HL-60 (cell line): Measurements from ENCODE around the gene DOCK7.

Experiments
- DNase-seq, 2 experiments: peaks; one replicate each; pipeline ENCODE4 v3.0.0-alpha.2; 2010 to 2020; ENCODE audit warnings: low read depth in 1 of 2, low spot score in 1 of 2
- H3K27ac ChIP-seq: fragments of 250-450 bp; sonication (Bioruptor Pico); replicated peaks from 2 replicates; pipeline ENCODE4 v1.5.1; 2020; ENCODE audit warnings: mild to moderate bottlenecking, moderate library complexity
- H3K27me3 ChIP-seq: fragments of 250-450 bp; sonication (Bioruptor Pico); 2 replicates; pipeline ENCODE4 v1.5.1; 2021; ENCODE audit warnings: mild to moderate bottlenecking, moderate library complexity; ENCODE audit not compliant: insufficient read depth, poor library complexity, severe bottlenecking
- H3K4me3 ChIP-seq: replicated peaks from 2 replicates; pipeline ENCODE4 v1.5.1; 2011; ENCODE audit warnings: mild to moderate bottlenecking, control low read depth, low read length; ENCODE audit not compliant: insufficient read depth
- GABPA ChIP-seq: IDR thresholded peaks from 2 replicates; pipeline ENCODE4 v1.6.1; 2012; ENCODE audit warnings: low read depth
- POLR2AphosphoS5 ChIP-seq: IDR thresholded peaks from 2 replicates; pipeline ENCODE4 v1.6.1; 2012; ENCODE audit warnings: low read depth
- SPI1 ChIP-seq: IDR thresholded peaks from 2 replicates; pipeline ENCODE4 v1.6.1; 2012; ENCODE audit warnings: low read depth, mild to moderate bottlenecking, borderline replicate concordance
- TF ChIP-seq, protein P1 (sequence below): IDR thresholded peaks from one replicate; pipeline ENCODE4 v1.5.1; 2011; ENCODE audit warnings: low read length, control low read depth, inconsistent platforms; ENCODE audit not compliant: insufficient read depth
- TF ChIP-seq, protein P2 (sequence below): IDR thresholded peaks from 2 replicates; pipeline ENCODE4 v1.6.1; 2012; ENCODE audit warnings: low read depth; ENCODE audit not compliant: insufficient replicate concordance

The DOCK7 gene

DNA sequence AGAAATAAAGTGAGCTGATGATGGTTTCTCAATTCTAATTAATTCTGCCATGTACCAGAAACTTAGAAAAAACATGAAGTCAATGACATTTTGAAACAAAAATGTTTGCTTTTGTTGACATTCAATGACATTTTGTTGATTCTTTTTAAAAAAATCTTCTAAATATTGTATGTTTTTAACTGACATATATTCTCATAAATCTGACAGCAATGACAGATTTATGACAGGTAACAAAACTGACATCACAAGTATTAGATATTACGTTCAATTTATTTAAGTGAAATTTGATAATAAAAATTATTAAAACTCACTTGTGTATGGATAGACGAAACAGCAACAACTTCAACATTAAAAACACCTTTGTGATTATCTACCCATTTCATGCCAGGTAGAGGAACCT, 126.9 kb downstream of the DOCK7 start:
- Histone ChIP-seq H3K27ac (no peak overlapping the region), H3K4me3 (no peak overlapping the region), H3K27me3 (no peaks in the 10 kb centered on the region)
- TF ChIP-seq SPI1: no peak
- TF ChIP-seq, protein P1, sequence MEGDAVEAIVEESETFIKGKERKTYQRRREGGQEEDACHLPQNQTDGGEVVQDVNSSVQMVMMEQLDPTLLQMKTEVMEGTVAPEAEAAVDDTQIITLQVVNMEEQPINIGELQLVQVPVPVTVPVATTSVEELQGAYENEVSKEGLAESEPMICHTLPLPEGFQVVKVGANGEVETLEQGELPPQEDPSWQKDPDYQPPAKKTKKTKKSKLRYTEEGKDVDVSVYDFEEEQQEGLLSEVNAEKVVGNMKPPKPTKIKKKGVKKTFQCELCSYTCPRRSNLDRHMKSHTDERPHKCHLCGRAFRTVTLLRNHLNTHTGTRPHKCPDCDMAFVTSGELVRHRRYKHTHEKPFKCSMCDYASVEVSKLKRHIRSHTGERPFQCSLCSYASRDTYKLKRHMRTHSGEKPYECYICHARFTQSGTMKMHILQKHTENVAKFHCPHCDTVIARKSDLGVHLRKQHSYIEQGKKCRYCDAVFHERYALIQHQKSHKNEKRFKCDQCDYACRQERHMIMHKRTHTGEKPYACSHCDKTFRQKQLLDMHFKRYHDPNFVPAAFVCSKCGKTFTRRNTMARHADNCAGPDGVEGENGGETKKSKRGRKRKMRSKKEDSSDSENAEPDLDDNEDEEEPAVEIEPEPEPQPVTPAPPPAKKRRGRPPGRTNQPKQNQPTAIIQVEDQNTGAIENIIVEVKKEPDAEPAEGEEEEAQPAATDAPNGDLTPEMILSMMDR: no peak
- TF ChIP-seq, protein P2, sequence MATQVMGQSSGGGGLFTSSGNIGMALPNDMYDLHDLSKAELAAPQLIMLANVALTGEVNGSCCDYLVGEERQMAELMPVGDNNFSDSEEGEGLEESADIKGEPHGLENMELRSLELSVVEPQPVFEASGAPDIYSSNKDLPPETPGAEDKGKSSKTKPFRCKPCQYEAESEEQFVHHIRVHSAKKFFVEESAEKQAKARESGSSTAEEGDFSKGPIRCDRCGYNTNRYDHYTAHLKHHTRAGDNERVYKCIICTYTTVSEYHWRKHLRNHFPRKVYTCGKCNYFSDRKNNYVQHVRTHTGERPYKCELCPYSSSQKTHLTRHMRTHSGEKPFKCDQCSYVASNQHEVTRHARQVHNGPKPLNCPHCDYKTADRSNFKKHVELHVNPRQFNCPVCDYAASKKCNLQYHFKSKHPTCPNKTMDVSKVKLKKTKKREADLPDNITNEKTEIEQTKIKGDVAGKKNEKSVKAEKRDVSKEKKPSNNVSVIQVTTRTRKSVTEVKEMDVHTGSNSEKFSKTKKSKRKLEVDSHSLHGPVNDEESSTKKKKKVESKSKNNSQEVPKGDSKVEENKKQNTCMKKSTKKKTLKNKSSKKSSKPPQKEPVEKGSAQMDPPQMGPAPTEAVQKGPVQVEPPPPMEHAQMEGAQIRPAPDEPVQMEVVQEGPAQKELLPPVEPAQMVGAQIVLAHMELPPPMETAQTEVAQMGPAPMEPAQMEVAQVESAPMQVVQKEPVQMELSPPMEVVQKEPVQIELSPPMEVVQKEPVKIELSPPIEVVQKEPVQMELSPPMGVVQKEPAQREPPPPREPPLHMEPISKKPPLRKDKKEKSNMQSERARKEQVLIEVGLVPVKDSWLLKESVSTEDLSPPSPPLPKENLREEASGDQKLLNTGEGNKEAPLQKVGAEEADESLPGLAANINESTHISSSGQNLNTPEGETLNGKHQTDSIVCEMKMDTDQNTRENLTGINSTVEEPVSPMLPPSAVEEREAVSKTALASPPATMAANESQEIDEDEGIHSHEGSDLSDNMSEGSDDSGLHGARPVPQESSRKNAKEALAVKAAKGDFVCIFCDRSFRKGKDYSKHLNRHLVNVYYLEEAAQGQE: no peak
- no peak for DNase-seq

DNA sequence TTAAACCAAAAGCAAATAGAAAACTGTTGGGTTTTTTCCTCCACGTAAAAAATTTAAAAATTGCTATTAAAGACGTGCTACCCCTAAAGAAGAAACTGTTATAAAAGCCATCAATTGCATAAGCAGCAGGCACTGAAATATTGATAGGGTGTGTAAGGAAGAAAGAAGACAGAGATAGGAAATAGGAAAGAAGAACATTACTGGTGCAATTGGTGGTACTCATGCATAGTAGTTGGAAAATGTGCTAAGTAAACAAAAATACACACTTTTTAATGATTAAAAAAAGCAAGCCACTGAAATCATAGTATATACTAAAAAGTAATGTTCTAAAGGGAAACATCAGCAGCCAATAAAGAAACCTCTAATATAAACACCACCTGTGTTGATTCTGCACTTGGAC, 143.6 kb downstream of the DOCK7 start:
- H3K27ac ChIP-seq: no peak overlapping the region
- TF ChIP-seq GABPA: no peak
- TF ChIP-seq, protein P1: no peak
- no peak for TF ChIP-seq SPI1
- H3K4me3 ChIP-seq: no peak overlapping the region
- no peaks in the 10 kb centered on the region for H3K27me3 ChIP-seq
- no peak for DNase-seq

DNA sequence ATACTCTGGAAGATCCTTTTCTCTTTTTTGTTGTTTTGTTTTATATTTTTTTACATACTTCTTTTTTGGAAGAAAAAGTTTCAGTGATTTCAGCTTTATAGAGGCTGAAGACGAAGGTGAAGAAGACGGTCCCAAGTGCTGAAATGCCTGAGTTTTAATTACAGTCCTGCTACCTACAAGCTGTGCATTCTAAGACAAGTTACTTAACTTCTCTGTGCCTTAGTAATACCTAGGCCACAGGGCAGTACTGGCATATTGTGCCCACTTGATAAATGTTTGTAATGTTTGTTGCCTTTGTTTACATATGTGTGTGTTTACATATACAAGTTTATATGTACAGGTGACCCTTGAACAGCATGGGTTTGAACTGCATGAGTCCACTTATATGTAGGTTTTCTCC, 147.1 kb downstream of the DOCK7 start:
- Histone ChIP-seq H3K27ac (no peak overlapping the region), H3K27me3 (no peaks in the 10 kb centered on the region), H3K4me3 (no peak overlapping the region)
- TF ChIP-seq SPI1: no peak
- TF ChIP-seq, protein P1: no peak
- no peak for TF ChIP-seq GABPA
- TF ChIP-seq, protein P2: no peak
- TF ChIP-seq POLR2AphosphoS5: no peak
- DNase-seq: no peak

DNA sequence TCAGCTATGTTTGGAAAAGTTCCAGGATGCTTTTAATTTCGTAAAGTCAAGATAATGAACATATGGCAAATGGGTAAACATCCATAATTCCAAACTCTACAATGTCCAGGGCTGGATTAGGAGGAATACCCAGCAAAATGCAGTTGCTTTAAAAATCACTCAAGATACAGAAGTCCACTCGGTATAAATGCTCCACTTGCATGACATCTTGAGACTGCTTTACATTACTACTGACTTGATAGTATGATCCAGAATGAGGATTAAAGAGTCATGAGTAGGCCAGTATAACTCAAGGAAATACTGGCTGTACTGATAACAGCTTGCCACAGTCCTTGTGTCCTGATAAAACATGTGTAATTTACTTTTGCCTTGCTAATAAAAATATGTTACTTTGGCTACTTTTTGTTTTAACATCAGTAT, 149.1 kb downstream of the DOCK7 start:
- H3K27me3 ChIP-seq: no peaks in the 10 kb centered on the region
- no peak overlapping the region for H3K4me3 ChIP-seq
- H3K27ac ChIP-seq: no peak overlapping the region
- TF ChIP-seq GABPA: no peak
- TF ChIP-seq POLR2AphosphoS5: no peak
- TF ChIP-seq, protein P1: no peak
- TF ChIP-seq SPI1: no peak
- TF ChIP-seq, protein P2: no peak
- DNase-seq: no peak
